BJ (cell line): ENCODE data around the gene MARCHF3. TPM values are rescaled to one million over a fixed set of nuclear protein-coding genes. Genes with fewer than 3 reads are reported as not detected.

Source experiments
- CTCF ChIA-PET: fragments of 350-600 bp; formaldehyde crosslinking; extraction: SDS; loops from one replicate; lab custom pipeline; 2021; ENCODE audit warnings: antibody characterized with exemption, inconsistent platforms; lab: Yijun Ruan, JAX
- POLR2A ChIA-PET: fragments of 300-600 bp; sonication (Branson Sonifier 250); formaldehyde crosslinking; extraction: SDS; loops from one replicate; lab custom pipeline; 2021; ENCODE audit warnings: antibody characterized with exemption; lab: Charles Lee
- DNase-seq: peaks from one replicate; pipeline ENCODE4 v3.0.0-alpha.2; 2011; ENCODE audit warnings: low read depth
- H3K27me3 ChIP-seq: 2 replicates; pipeline ENCODE4 v1.6.0; 2011; ENCODE audit warnings: low read length; ENCODE audit not compliant: control insufficient read depth, insufficient read depth
- H3K36me3 ChIP-seq: 2 replicates; pipeline ENCODE4 v1.5.1; 2011; ENCODE audit warnings: low read length; ENCODE audit not compliant: control insufficient read depth, insufficient read depth
- H3K4me3 ChIP-seq: 2 replicates; pipeline ENCODE4 v1.5.1; 2011; ENCODE audit warnings: low read depth, mild to moderate bottlenecking, control low read depth, low read length
- CTCF ChIP-seq: IDR thresholded peaks from 2 replicates; pipeline ENCODE4 v1.5.1; 2011; ENCODE audit warnings: low read depth, mild to moderate bottlenecking, control low read depth, inconsistent platforms, low read length, moderate library complexity; ENCODE audit not compliant: insufficient read depth
- polyA plus RNA-seq: library from polyadenylated mRNA; depleted of rRNA; stranded (reverse); fragments of >200 nt; gene quantifications from 2 replicates; pipeline ENCODE4 v1.2.3, GENCODE V29; 2011

The MARCHF3 gene
- polyA plus RNA-seq, 1 experiment: 8.6 TPM

- Histone ChIP-seq H3K4me3 (no peak overlapping the region), H3K36me3 (no peaks in the 10 kb centered on the region), H3K27me3 (no peaks in the 10 kb centered on the region)
- no peak for TF ChIP-seq CTCF
- DNase-seq: no peak
- ChIA-PET POLR2A (no interaction called here), CTCF (interaction anchor here (1.6 kb wide), 1 partner anchor 13 kb away, joined by 4 read pairs; no protein-coding TSS in a partner anchor)
Measured at GRCh38 chr5:126995039-126995438, 35.3 kb downstream of the MARCHF3 start.

- POLR2A ChIA-PET: no interaction called here
- DNase-seq: no peak
- Histone ChIP-seq H3K27me3 (no peaks in the 10 kb centered on the region), H3K4me3 (no peak overlapping the region), H3K36me3 (no peaks in the 10 kb centered on the region)
- no peak for TF ChIP-seq CTCF
- CTCF ChIA-PET: interaction anchor here (1.6 kb wide), 1 partner anchor 12 kb away, joined by 4 read pairs; no protein-coding TSS in a partner anchor
Measured at GRCh38 chr5:126994485-126994884, 35.9 kb downstream of the MARCHF3 start.

- TF ChIP-seq CTCF: no peak
- CTCF ChIA-PET: no interaction called here
- DNase-seq: no peak
- no peak overlapping the region for H3K4me3 ChIP-seq
- no peaks in the 10 kb centered on the region for H3K36me3 ChIP-seq
- H3K27me3 ChIP-seq: no peaks in the 10 kb centered on the region
- POLR2A ChIA-PET: no interaction called here
Measured at GRCh38 chr5:126988021-126988569, 42.3 kb downstream of the MARCHF3 start.

GRCh38 chr5:126987271-126987899 is 43.0 kb downstream of the MARCHF3 start:
- H3K36me3 ChIP-seq: no peaks in the 10 kb centered on the region
- ChIA-PET CTCF (no interaction called here), POLR2A (no interaction called here)
- no peak for DNase-seq
- no peak overlapping the region for H3K4me3 ChIP-seq
- no peaks in the 10 kb centered on the region for H3K27me3 ChIP-seq
- no peak for TF ChIP-seq CTCF

GRCh38 chr5:126984632-126985031 is 45.7 kb downstream of the MARCHF3 start:
- CTCF ChIA-PET: no interaction called here
- Histone ChIP-seq H3K27me3 (no peaks in the 10 kb centered on the region), H3K4me3 (no peak overlapping the region), H3K36me3 (no peaks in the 10 kb centered on the region)
- TF ChIP-seq CTCF: no peak
- no peak for DNase-seq
- POLR2A ChIA-PET: no interaction called here
